Measurements from ENCODE around the gene INSC. TPM values are rescaled to one million over a fixed set of nuclear protein-coding genes. Genes with fewer than 3 reads are reported as not detected.

The INSC gene
- total and polyA plus RNA-seq, 11 donors = 0.19 to 1.5 (median 0.43) TPM; not detected in 1

DNA sequence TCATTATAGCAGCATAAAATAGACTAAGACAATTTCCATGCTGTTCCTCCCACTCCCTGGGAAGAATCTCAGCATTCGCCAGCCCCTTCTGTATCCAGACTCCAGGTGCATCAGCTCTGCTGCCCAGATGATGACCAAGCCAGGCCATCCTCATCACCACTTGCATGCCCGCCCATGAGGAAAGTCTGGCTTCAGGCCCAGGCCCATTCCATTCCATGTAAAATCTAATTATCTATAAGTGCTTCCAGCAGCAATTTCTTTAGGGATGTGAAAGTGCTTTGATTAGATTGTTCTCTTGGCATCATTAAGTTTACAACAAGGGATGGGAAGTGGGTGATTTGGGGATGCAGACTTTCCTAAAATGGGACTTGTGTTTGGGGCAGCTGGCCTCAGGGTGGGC lies 100.3 kb downstream of the INSC start:
- TF ChIP-seq CTCF (IDR thresholded peaks at IDR 0.05) (no peak), POLR2A (IDR thresholded peaks at IDR 0.05) (no peak)
- intact Hi-C loops (cut with DNase I) = no loop called here
- H3K36me3 ChIP-seq = no peaks in the 10 kb centered on the region
- no peaks in the 10 kb centered on the region for H3K4me1 ChIP-seq
- ATAC-seq (no peak), DNase-seq (no peak)
- no peaks in the 10 kb centered on the region for H3K9me3 ChIP-seq
- WGBS, 4 donors = 85 to 93% (median 87%) methylated on average over 2 of the region's 2 CpGs
- H3K27ac ChIP-seq = no peak overlapping the region
- no peak overlapping the region for H3K4me3 ChIP-seq
- no peaks in the 10 kb centered on the region for H3K27me3 ChIP-seq

DNA sequence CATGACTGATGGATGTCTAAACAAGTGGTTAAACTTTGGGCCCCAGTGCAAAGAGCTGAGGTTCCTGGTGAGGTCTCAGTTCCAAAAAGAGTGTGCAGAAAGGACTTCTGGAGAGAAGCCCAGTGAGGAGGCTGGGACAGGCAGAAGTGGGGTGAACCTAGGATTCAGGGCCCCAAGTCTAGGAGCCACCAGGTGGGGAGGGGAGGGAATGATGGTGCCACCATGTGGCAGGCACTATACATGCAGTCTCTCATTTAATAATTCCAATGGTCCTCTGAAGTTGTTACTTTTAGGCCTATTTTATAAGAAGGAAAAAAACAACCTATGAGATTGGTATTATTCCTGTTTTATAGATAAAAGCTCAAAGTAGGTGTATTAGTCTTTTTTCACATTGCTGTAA lies 102.0 kb downstream of the INSC start:
- no peaks in the 10 kb centered on the region for H3K4me1 ChIP-seq

GRCh38 chr11:15217416-15217815 lies 102.7 kb downstream of the INSC start:
- no peak overlapping the region for H3K4me3 ChIP-seq

More for the DNA sequence above, 102.0 kb downstream of the INSC start:
- DNase-seq (no peak), ATAC-seq (no peak)
- intact Hi-C loops (cut with DNase I) = no loop called here
- H3K27me3 ChIP-seq = no peaks in the 10 kb centered on the region
- H3K36me3 ChIP-seq = no peaks in the 10 kb centered on the region
- no peak overlapping the region for H3K27ac ChIP-seq
- H3K4me3 ChIP-seq = no peak overlapping the region
- TF ChIP-seq CTCF (IDR thresholded peaks at IDR 0.05) (peak in 2 of 12 donors; percentile 15 to 19), POLR2A (IDR thresholded peaks at IDR 0.05) (no peak)
- no peaks in the 10 kb centered on the region for H3K9me3 ChIP-seq

GRCh38 chr11:15222777-15223176 lies 108.1 kb downstream of the INSC start:
- H3K4me1 ChIP-seq = no peaks in the 10 kb centered on the region
- no peak overlapping the region for H3K27ac ChIP-seq
- no peaks in the 10 kb centered on the region for H3K27me3 ChIP-seq
- H3K9me3 ChIP-seq = no peaks in the 10 kb centered on the region
- TF ChIP-seq CTCF (IDR thresholded peaks at IDR 0.05) = no peak
- intact Hi-C loops (cut with DNase I) = no loop called here
- H3K4me3 ChIP-seq = no peak overlapping the region
- ATAC-seq (no peak), DNase-seq (no peak)
- 79 to 92% (median 88%) methylated on average over 1 of the region's 1 CpG for WGBS, 4 donors
- H3K36me3 ChIP-seq = no peaks in the 10 kb centered on the region

More at GRCh38 chr11:15217416-15217815, 102.7 kb downstream of the INSC start:
- Histone ChIP-seq H3K36me3 (no peaks in the 10 kb centered on the region), H3K4me1 (no peaks in the 10 kb centered on the region), H3K27me3 (no peaks in the 10 kb centered on the region), H3K9me3 (no peaks in the 10 kb centered on the region), H3K27ac (no peak overlapping the region)
- intact Hi-C loops (cut with DNase I) = no loop called here
- WGBS, 4 donors = 77 to 86% (median 80%) methylated on average over 4 of the region's 4 CpGs
- no peak for DNase-seq
- no peak for TF ChIP-seq CTCF (IDR thresholded peaks at IDR 0.05)
- no peak for TF ChIP-seq POLR2A (IDR thresholded peaks at IDR 0.05)
- no peak for ATAC-seq

Data from heart left ventricle (tissue), 16 donors.